ENCODE results near the gene APOC3. TPM values are rescaled to one million over a fixed set of nuclear protein-coding genes. Genes with fewer than 3 reads are reported as not detected.

Gene APOC3
- total RNA-seq, 1 donor from 2014 or later: not detected

GRCh38 chr11:116859175-116859574 is 29.5 kb downstream of the APOC3 start:
- TF ChIP-seq CTCF (IDR thresholded peaks at IDR 0.05; ENCODE audit: unreplicated experiment): no peak
- Mint-ChIP-seq H3K9me3 (ENCODE audit: unreplicated experiment) (no peaks in the 10 kb centered on the region), H3K4me1 (ENCODE audit: unreplicated experiment) (no peaks in the 10 kb centered on the region), H3K27me3 (ENCODE audit: unreplicated experiment) (peaks cover 1% of the 10 kb centered on the region), H3K36me3 (ENCODE audit: low read depth, unreplicated experiment) (peaks cover 26% of the 10 kb centered on the region), H3K4me3 (ENCODE audit: unreplicated experiment) (no peak overlapping the region), H3K27ac (ENCODE audit: unreplicated experiment) (no peak overlapping the region)
- no peak for DNase-seq (ENCODE audit: low spot score)

GRCh38 chr11:116860303-116860702 is 30.6 kb downstream of the APOC3 start:
- Mint-ChIP-seq H3K9me3 (ENCODE audit: unreplicated experiment) (no peaks in the 10 kb centered on the region), H3K4me3 (ENCODE audit: unreplicated experiment) (no peak overlapping the region), H3K27ac (ENCODE audit: unreplicated experiment) (no peak overlapping the region), H3K36me3 (ENCODE audit: low read depth, unreplicated experiment) (peaks cover 26% of the 10 kb centered on the region), H3K27me3 (ENCODE audit: unreplicated experiment) (peaks cover 1% of the 10 kb centered on the region), H3K4me1 (ENCODE audit: unreplicated experiment) (no peaks in the 10 kb centered on the region)
- no peak for DNase-seq (ENCODE audit: low spot score)
- no peak for TF ChIP-seq CTCF (IDR thresholded peaks at IDR 0.05; ENCODE audit: unreplicated experiment)

- no peak for DNase-seq (ENCODE audit: low spot score)
- H3K4me1 Mint-ChIP-seq (ENCODE audit: unreplicated experiment): no peaks in the 10 kb centered on the region
- no peak overlapping the region for H3K27ac Mint-ChIP-seq (ENCODE audit: unreplicated experiment)
- peaks cover 1% of the 10 kb centered on the region for H3K27me3 Mint-ChIP-seq (ENCODE audit: unreplicated experiment)
- TF ChIP-seq CTCF (IDR thresholded peaks at IDR 0.05; ENCODE audit: unreplicated experiment): no peak
- H3K4me3 Mint-ChIP-seq (ENCODE audit: unreplicated experiment): no peak overlapping the region
- peaks cover 25% of the 10 kb centered on the region for H3K36me3 Mint-ChIP-seq (ENCODE audit: low read depth, unreplicated experiment)
- H3K9me3 Mint-ChIP-seq (ENCODE audit: unreplicated experiment): no peaks in the 10 kb centered on the region
Measured at GRCh38 chr11:116861539-116861938, 31.8 kb downstream of the APOC3 start.

GRCh38 chr11:116862185-116862584 is 32.5 kb downstream of the APOC3 start:
- peaks cover 23% of the 10 kb centered on the region for H3K36me3 Mint-ChIP-seq (ENCODE audit: low read depth, unreplicated experiment)
- no peak for DNase-seq (ENCODE audit: low spot score)
- H3K27me3 Mint-ChIP-seq (ENCODE audit: unreplicated experiment): peaks cover 1% of the 10 kb centered on the region
- no peaks in the 10 kb centered on the region for H3K4me1 Mint-ChIP-seq (ENCODE audit: unreplicated experiment)
- H3K27ac Mint-ChIP-seq (ENCODE audit: unreplicated experiment): no peak overlapping the region
- no peak for TF ChIP-seq CTCF (IDR thresholded peaks at IDR 0.05; ENCODE audit: unreplicated experiment)
- no peaks in the 10 kb centered on the region for H3K9me3 Mint-ChIP-seq (ENCODE audit: unreplicated experiment)
- H3K4me3 Mint-ChIP-seq (ENCODE audit: unreplicated experiment): no peak overlapping the region

- Mint-ChIP-seq H3K4me3 (ENCODE audit: unreplicated experiment) (no peak overlapping the region), H3K9me3 (ENCODE audit: unreplicated experiment) (no peaks in the 10 kb centered on the region), H3K27ac (ENCODE audit: unreplicated experiment) (no peak overlapping the region), H3K27me3 (ENCODE audit: unreplicated experiment) (peaks cover 1% of the 10 kb centered on the region), H3K4me1 (ENCODE audit: unreplicated experiment) (no peaks in the 10 kb centered on the region), H3K36me3 (ENCODE audit: low read depth, unreplicated experiment) (peaks cover 27% of the 10 kb centered on the region)
- DNase-seq (ENCODE audit: low spot score): no peak
- no peak for TF ChIP-seq CTCF (IDR thresholded peaks at IDR 0.05; ENCODE audit: unreplicated experiment)
Measured at GRCh38 chr11:116862951-116863350, 33.2 kb downstream of the APOC3 start.

Measured in endothelial cell (in vitro differentiated cells).